Thyroid gland (tissue), 4 donors: ENCODE data around the gene SCART1. TPM values are rescaled to one million over a fixed set of nuclear protein-coding genes. Genes with fewer than 3 reads are reported as not detected.
"Not testable (repeated sequence)": the region's sequence is repeated elsewhere in the genome, so short reads cannot be mapped to it uniquely, and the experiment has no call there.

Experiments used
- DNase-seq, 2 donors: peaks; one replicate each; pipeline ENCODE4 v3.0.0-alpha.2; 2019
- H3K27ac ChIP-seq, 3 donors: fragments of 200-600 bp; sonication (generic); 1 replicate in 2 of 3; 2 replicates in 1 of 3; pipeline ENCODE4 v1.5.1; 2016 to 2019; ENCODE audit warnings: mild to moderate bottlenecking in 1 of 3, moderate library complexity in 1 of 3
- H3K27me3 ChIP-seq: fragments of 200-600 bp; sonication (generic); one replicate; pipeline ENCODE4 v1.5.1; 2019
- H3K36me3 ChIP-seq, 2 donors: fragments of 200-600 bp; sonication (generic); one replicate each; pipeline ENCODE4 v1.5.1; 2016 to 2019
- H3K4me1 ChIP-seq, 2 donors: fragments of 200-600 bp; sonication (generic); one replicate each; pipeline ENCODE4 v1.5.1; 2017 to 2019
- H3K4me3 ChIP-seq, 3 donors: fragments of 200-600 bp; sonication (generic); replicated peaks in 1 of 3; 1 replicate in 2 of 3; 2 replicates in 1 of 3; pipeline ENCODE4 v1.5.1; 2016; ENCODE audit warnings: mild to moderate bottlenecking in 1 of 3
- H3K9me3 ChIP-seq: fragments of 200-600 bp; sonication (generic); one replicate; pipeline ENCODE4 v1.5.1; 2017
- POLR2A ChIP-seq, 2 donors: fragments of 450-650 bp; IDR thresholded peaks; one replicate each; pipeline ENCODE4 v1.6.1; 2017; ENCODE audit warnings: antibody characterized with exemption in 2 of 2, mild to moderate bottlenecking in 2 of 2, moderate library complexity in 1 of 2
- WGBS, 2 donors: methylation state at CpG; one replicate each; pipeline ENCODE4 v1.1.5; 2017; 5-methylcytosine and 5-hydroxymethylcytosine counted together
- intact Hi-C: fragments of 100-400 bp; cut with DNase I; formaldehyde crosslinking; loops from one replicate; pipeline ENCODE4 v1.15.1; 2023
- total RNA-seq, 4 donors: library from RNA; depleted of rRNA; stranded (reverse); fragments of >200 nt; gene quantifications; one replicate each; pipeline ENCODE4 v1.2.3, GENCODE V29; 2016
- TF ChIP-seq, protein P1 (sequence below), 6 experiments: fragments of 200-600 bp in 3 of 6; fragments of 450-650 bp in 3 of 6; sonication (generic) in 3 of 6; IDR thresholded peaks; one replicate each; pipeline ENCODE4 v1.5.1; 2016 to 2019; ENCODE audit warnings: antibody characterized with exemption in 6 of 6, mild to moderate bottlenecking in 2 of 6, inconsistent platforms in 1 of 6, moderate library complexity in 1 of 6

Gene SCART1
- total RNA-seq, 4 donors from 2014 or later: 2.6 to 12.6 (median 3.4) TPM

DNA sequence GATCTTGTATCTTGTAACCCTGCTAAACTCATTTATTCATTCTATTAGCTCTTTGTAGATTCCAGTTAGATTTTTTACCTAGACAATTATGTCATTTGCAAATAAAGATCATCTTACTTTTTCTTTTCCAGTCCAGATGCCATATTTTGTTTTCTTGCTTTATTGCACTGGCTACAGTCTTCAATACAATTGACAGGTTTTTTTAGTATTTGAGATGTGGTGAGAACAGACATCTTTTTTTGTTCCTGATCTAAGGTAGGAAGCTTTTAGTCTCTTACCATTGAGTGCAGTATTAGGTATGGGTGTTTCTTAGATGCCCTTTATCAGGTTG lies 41.4 kb upstream of the SCART1 start:
- Histone ChIP-seq H3K4me3 (no peak overlapping the region), H3K9me3 (no peaks in the 10 kb centered on the region), H3K4me1 (no peaks in the 10 kb centered on the region), H3K27ac (no peak overlapping the region), H3K27me3 (no peaks in the 10 kb centered on the region), H3K36me3 (peaks cover 6 to 16% of the 10 kb centered on the region in 2 donors)
- no peak for DNase-seq
- intact Hi-C loops: no loop called here
- TF ChIP-seq, protein P1, sequence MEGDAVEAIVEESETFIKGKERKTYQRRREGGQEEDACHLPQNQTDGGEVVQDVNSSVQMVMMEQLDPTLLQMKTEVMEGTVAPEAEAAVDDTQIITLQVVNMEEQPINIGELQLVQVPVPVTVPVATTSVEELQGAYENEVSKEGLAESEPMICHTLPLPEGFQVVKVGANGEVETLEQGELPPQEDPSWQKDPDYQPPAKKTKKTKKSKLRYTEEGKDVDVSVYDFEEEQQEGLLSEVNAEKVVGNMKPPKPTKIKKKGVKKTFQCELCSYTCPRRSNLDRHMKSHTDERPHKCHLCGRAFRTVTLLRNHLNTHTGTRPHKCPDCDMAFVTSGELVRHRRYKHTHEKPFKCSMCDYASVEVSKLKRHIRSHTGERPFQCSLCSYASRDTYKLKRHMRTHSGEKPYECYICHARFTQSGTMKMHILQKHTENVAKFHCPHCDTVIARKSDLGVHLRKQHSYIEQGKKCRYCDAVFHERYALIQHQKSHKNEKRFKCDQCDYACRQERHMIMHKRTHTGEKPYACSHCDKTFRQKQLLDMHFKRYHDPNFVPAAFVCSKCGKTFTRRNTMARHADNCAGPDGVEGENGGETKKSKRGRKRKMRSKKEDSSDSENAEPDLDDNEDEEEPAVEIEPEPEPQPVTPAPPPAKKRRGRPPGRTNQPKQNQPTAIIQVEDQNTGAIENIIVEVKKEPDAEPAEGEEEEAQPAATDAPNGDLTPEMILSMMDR (IDR thresholded peaks at IDR 0.05): no peak
- no peak for TF ChIP-seq POLR2A (IDR thresholded peaks at IDR 0.05)

DNA sequence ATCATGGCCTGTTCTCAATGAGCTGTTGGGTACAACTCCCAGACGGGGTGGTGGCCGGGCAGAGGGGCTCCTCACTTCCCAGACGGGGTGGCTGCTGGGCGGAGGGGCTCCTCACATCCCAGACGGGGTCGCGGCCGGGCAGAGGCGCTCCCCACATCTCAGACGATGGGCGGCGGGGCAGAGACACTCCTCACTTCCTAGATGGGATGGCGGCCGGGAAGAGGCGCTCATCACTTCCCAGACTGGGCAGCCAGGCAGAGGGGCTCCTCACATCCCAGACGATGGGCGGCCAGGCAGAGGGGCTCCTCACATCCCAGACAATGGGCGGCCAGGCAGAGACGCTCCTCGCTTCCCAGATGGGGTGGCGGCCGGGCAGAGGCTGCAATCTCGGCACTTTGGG lies 39.3 kb upstream of the SCART1 start:
- H3K4me3 ChIP-seq, DNase-seq, intact Hi-C loops, H3K9me3 ChIP-seq, H3K4me1 ChIP-seq, H3K27ac ChIP-seq, H3K27me3 ChIP-seq: not testable (repeated sequence)
- peaks cover 10 to 19% of the 10 kb centered on the region in 2 donors for H3K36me3 ChIP-seq
- 96 to 100% methylated on average over 6 to 15 of the region's 23 CpGs for WGBS, 2 donors

DNA sequence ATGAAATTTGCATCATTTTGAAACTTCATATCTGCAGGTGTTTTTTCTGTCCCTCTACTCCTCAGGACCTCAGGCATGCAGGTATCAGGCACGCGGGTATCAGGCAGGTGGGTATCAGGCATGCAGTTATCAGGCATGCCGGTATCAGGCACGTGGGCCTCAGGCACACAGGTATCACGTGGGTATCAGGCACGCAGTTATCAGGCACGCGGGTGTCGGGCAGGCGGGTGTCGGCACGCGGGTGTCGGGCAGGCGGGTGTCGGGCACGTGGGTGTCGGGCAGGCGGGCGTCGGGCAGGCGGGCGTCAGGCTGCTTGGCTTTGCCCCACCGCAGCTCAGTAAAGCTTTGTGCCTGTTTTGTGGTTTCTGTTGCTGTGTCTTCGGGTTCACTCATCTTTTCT lies 38.0 kb upstream of the SCART1 start:
- Histone ChIP-seq H3K36me3 (peaks cover 19 to 23% of the 10 kb centered on the region in 2 donors), H3K4me3 (no peak overlapping the region)
- TF ChIP-seq POLR2A (IDR thresholded peaks at IDR 0.05): no peak
- TF ChIP-seq, protein P1 (IDR thresholded peaks at IDR 0.05): no peak

DNA sequence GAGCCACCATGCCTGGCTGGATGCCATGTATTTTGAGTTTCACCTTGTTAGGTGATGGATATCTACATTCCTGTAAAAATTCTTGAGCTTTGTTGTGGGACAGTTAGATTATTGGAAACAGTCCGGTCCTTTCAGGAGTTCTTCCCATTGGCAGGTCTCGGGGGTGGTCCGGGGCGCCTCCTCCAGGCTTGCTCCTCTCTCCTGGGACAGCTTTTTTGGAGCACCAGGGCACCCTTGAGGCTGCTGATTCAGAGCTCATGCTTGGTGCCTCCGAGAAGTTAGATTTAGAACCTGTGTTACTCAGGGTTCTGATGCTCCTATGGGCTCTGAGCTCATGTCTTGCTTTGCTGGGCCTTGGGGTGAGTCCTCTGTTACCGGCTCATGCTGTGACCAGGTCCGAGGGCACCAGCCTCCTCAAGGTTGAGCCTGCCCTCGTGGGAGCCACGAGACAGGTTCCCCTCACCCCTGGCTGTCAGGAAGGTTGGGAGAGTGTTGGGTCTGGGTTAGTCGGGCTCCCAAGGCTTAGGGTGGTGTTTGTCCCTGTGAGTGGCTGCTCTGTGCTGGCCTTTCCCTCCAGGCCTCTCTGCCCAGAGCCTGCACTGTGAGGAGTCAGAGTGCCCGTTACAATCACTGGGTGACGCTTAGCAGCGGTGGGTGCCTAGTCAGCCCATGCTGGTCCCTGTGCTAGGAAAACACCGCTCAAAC lies 35.3 kb upstream of the SCART1 start:
- Histone ChIP-seq H3K36me3 (peaks cover 17 to 29% of the 10 kb centered on the region in 2 donors), H3K4me1 (peaks cover 0 to 6% of the 10 kb centered on the region in 2 donors), H3K27me3 (no peaks in the 10 kb centered on the region), H3K27ac (no peak overlapping the region), H3K9me3 (no peaks in the 10 kb centered on the region), H3K4me3 (no peak overlapping the region)
- intact Hi-C loops: no loop called here
- DNase-seq: no peak
- TF ChIP-seq, protein P1 (IDR thresholded peaks at IDR 0.05): no peak
- TF ChIP-seq POLR2A (IDR thresholded peaks at IDR 0.05): no peak
- 96 to 97% methylated on average over 9 to 11 of the region's 14 CpGs for WGBS, 2 donors

More for the DNA sequence above, 38.0 kb upstream of the SCART1 start:
- WGBS, 2 donors: 96 to 97% methylated on average over 25 of the region's 25 CpGs
- intact Hi-C loops: no loop called here
- Histone ChIP-seq H3K27ac (no peak overlapping the region), H3K4me1 (no peaks in the 10 kb centered on the region), H3K27me3 (no peaks in the 10 kb centered on the region), H3K9me3 (no peaks in the 10 kb centered on the region)
- no peak for DNase-seq

DNA sequence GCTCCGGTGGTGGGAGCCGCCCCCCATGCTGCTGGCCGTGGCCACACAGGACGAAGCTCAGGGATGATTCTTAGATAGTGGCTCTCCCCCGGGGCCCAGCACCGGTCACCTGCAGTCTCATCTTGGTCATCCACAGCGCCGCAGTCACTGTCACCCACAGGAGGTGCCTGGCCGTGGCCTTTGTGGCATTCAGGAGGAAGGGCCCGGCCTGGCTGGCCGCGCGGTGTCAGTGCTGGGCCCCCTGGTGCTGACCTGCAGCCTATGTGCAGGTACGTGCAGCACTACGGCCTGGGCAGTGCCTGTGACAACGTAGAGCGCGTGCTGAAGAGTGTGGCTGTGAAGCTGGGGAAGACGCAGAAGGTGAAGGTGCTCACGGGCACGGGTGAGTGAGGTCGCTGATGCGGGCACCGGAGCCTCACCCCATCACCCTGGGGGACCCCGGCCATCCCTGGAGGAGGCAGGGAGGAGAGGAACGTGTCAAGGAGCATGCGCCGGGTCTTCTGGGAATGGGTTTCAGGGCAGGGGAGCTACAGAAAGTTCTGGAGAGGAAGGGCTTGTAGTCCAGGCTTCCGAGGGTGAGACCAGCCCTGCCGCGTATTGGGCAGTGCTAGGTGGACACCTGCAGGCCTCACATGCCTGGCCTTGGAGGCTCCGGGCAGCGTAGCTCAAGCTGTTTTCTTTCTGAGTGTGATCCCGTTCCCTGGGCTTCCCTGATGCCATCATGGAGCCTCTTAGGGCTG lies 34.4 kb upstream of the SCART1 start:
- Histone ChIP-seq H3K36me3 (peaks cover 17 to 29% of the 10 kb centered on the region in 2 donors), H3K4me3 (no peak overlapping the region), H3K9me3 (no peaks in the 10 kb centered on the region), H3K4me1 (peaks cover 0 to 6% of the 10 kb centered on the region in 2 donors), H3K27ac (no peak overlapping the region), H3K27me3 (no peaks in the 10 kb centered on the region)
- intact Hi-C loops: no loop called here
- WGBS, 2 donors: 91 to 95% methylated on average over 32 to 34 of the region's 34 CpGs
- no peak for DNase-seq
- TF ChIP-seq POLR2A (IDR thresholded peaks at IDR 0.05): no peak
- TF ChIP-seq, protein P1 (IDR thresholded peaks at IDR 0.05): no peak
